COLO829 (cell line): ENCODE measurements around the gene MYBPC2.
"Not testable (repeated sequence)": the region's sequence is repeated elsewhere in the genome, so short reads cannot be mapped to it uniquely, and the experiment has no call there.

Experiments
- DNase-seq: peaks from one replicate; pipeline ENCODE4 v3.0.0; 2012; ENCODE audit warnings: low spot score

Gene MYBPC2

DNA sequence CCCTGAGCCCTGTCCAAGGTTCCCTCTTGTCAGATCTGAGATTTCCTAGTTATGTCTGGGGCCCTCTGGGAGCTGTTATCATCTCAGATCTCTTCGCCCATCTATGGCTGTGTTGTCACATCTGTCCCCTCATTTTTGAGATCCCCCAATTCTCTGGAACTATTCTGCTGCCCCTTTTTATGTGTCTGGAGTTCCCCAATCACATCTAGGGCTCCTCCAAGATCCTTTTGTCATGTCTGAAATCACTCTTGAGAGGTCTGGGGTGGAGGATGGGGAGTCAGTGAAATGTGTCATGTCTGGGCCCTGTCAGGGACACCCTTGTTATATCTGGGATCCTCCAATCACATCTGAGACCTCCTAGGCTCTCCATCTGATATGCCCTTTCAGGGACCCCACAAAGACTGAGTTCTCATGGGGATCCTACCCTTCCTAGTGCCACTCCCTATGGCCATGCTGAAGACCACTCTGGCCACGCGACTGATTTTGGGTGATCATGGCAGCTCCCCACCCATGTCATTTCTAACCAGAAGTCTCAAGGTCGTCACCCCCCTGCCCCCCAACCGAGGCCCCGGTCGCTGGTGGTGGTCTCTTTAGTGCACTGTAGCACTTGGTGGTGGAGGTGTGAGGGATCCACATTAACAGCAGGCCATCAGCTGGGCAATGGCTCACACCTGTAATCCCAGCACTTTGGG lies 3.8 kb upstream of the MYBPC2 start:
- no peak for DNase-seq

DNA sequence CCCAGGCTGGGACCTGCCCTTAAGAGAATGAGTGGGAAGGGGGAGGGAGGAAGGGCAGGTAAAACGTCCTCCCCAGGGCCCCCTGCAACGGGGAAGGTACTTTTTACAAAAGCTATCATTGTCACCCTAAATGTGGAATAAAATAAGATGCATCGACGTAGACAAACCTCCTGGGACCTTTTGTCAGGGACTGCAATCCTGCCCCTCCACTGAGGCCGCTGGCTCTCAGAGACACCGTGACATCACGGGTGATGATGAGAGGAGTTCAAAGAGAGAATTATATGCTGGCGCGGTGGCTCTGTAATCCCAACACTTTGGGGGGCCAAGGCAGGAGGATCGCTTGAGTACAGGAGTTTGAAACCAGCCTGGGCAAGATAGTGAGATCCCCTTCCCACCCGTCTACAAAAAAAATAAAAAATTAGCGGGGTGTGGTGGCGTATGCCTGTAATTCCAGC lies 1.8 kb upstream of the MYBPC2 start:
- no peak for DNase-seq

DNA sequence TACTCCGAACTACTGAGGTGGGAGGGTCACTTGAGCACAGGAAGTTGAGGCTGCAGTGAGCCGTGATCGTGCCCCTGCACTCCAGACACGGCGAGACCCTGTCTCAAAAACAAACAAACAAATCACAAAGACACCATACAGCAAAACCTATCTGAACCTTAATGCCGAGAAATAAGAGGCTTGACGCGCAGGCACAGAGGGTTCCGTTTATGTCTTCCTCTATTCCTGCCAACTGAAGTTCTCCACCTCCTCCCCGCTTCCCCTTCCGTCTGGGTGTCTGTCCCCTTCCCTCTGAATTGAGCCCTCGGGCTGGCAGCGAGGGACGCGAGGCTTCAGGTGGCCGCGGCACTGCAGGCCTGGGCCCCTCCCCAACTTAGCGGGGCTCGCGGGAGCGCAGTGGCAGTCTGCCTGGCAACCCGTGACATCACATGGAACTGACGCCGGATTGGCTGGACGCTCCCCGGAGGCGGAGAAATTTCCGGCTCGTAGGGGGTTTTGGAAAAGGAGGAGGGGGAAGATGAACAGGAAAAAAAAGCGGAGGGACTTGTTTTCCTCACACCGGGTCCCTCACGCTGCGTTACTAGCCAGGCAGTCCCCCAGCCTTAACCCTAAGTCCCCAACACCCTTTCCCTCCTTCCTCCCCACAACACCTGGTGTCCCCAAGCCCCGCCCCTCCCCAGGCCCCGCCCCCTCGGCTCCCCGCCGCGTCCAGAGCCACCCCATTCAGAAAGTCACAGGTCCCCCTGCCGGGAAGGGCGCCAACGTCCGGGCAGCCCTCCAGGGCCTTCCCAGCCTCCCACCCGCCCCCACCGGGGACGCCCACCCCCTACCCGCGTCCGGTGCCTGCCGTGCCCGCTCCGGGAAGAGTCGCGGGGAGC lies 1.1 kb upstream of the MYBPC2 start:
- peak; percentile 80 for DNase-seq

DNA sequence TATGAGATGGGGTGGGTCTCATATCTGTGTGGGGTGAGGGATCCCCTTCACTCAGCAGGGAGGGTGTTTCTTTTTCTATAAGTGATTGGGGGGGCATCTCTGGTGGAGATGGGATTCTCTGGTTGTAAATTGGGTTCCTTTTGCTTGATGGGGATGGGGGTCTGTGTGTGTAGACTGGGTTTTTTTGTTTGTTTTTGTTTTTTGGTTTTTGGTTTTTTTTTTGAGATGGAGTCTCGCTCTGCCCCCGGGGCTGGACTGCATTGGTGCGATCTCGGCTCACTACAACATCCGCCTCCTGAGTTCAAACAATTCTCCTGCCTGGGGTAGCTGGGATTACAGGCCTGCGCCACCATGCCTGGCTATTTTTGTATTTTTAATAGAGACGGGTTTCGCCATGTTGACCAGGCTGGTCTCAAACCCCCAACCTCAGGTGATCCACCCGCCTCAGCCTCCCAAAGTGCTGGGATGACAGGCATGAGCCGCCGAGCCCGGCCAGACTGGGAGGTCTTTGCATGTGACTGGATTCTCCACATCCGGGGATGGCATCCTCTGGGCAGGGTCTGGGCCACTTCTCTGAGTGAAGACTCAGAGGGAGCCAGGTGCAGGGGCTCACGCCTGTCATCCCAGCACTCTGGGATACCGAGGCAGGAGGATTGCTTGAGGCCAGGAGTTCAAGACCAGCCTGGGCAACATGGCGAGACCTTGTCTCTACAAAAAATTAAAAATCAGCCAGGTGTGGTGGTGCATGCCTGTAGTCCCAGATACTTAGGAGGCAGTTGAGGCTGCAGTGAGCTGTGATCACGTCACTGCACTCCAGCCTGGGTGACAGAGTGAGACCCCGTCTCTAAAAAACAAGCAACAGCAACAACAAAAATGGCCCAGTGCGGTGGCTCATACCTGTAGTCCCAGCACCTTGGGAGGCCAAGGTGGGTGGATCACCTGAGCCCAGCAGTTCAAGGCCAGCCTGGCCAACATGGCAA lies 799 bp downstream of the MYBPC2 start:
- DNase-seq = no peak

DNA sequence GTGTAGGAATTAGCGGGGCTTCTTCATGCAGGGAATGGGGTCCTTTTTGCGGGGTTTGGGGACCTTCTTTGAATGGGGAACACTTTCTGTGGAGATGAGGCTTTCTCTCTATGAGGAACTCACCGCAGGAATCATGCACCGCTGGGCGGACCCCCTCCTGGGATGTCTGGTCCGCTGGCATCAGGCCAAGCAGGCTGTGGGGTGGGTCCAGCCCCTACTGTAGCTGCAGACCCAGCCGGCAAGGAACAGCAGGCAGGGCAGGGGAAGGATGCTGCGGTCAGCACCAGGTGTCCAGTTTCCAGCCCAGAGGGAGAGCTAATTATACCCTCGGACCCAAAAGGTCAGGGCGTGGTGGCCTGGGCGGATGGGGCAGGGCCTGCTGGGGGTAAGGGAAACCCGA lies 1.8 kb downstream of the MYBPC2 start:
- no peak for DNase-seq

DNA sequence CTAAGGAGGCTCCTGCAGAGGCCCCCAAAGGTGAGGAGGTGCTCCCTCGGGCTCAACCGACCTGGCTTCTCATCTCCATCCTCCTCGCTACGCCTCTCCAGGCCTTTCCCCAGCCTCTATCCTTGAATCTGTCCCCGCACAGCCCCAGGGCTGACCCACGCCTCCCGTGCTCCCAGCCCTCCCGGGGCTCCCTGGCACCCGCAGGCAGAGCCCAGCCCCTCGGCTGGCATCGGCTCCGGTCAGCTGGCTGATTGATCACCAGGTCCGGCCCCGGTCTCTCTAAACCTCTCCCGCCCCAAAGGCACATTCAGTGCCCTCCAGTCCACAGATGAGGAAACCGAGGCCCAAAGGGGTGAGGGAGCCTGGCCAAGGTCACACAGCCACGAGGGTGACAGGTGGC lies 2.5 kb downstream of the MYBPC2 start:
- DNase-seq = no peak

DNA sequence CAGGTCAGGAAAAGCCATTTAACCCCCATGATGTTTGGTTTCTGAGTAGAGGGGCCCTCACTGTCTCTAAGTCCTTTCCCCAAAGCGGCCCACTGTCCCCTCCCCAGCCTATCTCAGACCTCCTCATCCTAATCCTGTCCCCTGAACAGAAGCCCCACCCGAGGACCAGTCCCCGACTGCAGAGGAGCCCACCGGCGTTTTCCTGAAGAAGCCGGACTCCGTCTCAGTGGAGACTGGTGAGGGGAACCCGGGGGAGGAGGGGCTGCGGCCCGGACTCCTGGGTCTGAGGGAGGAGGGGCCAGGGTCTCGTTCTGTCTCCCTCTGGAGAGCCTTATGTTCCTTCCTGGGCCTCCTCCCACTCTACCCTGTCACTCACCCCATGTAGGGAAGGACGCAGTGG lies 2.9 kb downstream of the MYBPC2 start:
- no peak for DNase-seq

DNA sequence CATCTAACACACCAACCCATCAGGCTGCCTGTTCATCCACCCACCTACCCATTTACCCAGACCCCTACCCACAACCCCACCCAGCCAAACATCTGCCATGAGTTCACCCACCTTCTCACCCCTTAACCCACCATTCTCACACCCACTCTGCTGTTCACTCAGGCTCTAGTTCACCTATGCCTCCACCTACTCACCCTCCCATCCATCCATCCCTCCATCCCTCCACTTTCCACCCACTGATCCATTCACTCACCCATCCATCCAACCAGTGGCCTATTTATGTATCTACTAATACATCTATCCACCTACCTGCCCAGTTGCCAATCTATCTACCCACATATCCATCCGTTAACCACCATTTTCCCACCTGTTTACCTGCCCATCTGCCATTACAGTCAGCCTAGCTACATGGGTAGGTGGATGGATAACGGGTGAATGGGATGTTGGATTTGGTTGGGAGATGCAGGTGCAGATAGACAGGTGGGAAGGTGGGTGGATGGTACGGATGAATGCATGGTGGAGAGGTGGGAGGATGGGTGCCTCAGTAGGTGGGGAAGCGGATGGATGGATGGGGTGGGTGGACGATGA lies 5.3 kb downstream of the MYBPC2 start:
- DNase-seq = no peak

DNA sequence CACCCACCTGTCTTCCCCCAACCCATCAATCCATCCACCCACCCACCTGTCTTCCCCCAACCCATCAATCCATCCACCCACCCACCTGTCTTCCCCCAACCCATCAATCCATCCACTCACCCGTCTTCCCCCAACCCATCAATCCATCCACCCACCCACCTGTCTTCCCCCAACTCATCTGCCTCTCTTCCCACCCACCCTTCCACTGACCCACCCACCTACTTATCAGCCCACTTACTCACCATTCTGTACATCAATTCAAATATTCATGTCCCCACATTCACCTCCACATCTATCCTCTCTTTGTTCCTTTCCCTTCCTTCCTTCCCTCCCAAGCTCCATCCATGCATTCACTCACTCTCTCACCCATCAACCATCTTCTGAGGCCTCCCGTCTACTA lies 6.4 kb downstream of the MYBPC2 start:
- not testable (repeated sequence) for DNase-seq

DNA sequence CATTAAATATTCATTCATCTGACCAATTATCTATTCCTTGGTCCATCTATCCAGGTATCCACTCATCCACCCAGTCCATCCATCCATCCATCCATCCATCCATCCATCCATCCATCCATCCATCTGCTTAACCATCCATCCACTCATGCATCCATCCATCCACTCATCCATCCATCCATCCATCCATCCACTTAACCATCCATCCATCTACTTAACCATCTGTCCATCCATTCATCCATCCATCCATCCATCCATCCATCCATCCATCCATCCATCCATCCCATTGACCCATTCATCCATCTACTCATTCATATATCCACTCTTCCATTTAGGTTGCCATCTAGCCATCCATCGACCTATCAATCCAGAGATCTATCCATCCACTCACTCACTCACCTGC lies 11.4 kb downstream of the MYBPC2 start:
- DNase-seq = no peak

DNA sequence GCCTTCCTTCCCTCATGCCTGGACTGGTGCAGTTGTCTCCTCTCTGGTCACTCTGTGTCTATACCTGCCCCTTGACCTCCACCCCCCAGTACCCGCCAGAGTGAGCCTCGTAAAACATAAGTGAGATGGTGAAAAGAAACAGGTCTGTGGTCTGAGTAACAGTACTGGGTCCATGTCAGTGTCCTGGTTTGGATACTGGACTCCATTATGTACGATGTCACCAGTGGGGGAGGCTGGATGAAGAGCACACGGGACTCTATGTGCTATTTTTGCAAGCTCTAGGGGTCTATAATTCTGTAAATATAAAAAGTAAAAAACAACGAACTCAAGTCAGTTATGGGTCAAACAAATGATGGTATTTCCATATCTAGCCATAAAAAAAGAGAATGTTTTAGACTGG lies 14.4 kb downstream of the MYBPC2 start:
- no peak for DNase-seq

DNA sequence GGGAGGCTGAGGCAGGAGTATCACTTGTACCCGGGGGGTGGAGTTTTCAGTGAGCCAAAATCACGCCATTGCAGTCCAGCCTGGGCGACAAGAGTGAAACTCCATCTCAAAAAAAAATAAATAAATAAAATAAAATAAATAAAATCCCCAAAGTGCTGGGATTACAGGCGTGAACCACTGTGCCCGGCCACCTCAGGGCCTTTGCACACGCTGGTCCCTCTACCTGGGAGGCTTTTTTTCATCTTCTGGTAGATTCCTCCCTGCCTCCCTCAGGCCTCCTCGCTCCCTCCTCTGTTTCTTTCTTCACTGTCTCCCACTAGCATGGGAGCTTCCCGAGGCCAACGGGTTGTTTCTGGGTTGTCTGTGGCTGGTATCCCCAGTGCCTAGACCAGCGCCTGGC lies 15.1 kb downstream of the MYBPC2 start:
- DNase-seq = no peak

DNA sequence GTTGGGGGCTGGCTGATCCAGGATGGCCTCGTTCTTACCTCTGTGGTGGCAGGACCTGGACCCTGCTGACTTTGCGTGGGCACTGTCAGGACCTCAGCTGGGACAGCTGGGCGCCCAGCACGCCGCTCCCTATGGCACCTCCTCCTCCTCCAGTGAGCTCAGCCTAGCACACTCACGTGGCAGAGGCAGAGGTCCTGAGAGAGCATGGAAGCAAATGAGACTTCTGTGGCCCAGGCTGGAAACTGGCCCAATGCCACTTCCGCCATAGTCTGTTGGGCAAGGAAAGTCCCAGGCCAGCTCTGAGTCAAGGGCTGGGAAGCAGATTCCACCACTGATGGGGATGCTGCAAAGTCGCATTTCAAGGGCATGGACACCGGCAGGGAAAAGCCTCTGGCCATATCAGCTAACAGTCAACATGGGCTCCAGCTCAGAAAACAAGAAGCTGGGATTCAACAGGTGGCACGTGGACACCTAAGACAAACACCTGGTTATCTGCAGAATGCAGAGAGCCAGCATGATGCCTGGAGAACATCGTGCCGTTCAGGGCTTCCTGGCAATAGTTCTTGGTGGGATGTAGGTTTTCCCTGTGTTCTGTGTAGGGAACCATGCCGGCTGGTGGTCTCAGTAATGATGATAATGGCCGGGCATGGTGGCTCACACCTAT lies 16.7 kb downstream of the MYBPC2 start:
- DNase-seq = peak; percentile 26

DNA sequence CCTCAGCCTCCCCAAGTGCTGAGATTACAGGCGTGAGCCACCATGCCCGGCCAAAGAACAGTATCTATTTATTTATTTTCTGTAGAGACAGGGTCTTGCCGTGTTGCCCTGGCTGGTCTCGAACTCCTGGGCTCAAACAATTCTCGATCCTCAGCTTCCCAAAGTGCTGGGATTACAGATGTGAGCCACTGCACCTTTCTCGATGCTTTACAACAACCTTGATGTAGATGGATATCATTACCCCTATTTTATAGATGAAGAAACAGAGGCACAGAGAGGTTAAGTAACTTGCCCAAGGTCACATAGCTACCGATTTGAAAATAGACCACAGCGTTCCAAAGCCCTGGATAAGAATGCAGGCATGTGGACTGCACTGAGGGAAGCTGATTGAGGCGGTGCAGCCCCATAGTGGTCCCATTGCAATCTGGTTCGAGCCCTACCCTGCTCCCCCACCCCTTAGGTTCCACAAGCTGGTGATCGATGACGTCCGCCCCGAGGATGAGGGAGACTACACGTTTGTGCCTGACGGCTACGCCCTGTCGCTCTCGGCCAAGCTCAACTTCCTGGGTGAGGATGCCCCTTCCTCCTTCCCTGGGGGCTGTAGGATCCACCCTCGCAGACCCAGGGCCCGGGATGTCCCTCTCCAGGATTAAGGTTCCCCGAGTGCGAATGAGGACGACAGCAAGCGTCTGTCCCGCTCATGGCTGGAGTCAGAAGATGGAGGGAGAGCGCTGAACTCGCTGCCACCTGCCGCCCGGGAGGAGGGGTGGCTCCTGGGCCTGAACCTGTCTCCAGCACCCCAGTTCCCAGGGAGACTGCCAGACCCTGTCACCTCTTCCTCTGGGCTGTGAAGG lies 17.9 kb downstream of the MYBPC2 start:
- no peak for DNase-seq

DNA sequence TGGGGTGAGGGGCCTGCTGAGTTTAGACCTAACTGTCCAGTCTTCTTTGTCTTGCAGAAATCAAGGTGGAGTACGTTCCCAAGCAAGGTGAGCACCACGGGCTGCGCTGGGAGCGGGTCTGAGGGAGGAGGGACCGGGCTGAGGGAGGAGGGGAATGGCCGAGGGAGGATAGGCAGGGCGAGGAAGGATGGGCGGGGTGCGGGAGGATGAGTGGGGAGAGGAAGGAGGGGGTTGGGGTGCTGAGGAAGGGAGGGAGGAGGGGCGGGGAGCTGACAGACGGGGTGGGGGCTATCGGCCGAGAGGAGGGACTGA lies 18.5 kb downstream of the MYBPC2 start:
- no peak for DNase-seq

DNA sequence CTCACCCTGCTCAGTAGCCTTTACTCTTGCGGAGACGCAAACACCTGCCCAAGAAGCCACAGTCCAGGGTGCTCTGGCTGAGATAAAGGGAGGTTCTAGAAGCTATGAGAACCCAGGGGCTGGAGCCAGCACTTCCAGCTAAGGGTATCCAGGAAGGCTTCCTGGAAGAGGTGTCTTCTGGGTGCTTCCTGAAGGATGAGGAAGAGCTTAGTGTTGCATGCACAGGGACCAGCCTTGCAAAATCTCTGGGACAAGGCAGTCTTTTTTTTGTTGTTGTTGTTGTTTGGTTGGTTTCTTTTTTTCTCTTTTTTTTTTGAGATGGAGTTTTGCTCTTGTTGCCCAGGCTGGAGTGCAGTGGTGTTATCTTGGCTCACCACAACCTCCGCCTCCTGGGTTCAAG lies 20.6 kb downstream of the MYBPC2 start:
- no peak for DNase-seq

DNA sequence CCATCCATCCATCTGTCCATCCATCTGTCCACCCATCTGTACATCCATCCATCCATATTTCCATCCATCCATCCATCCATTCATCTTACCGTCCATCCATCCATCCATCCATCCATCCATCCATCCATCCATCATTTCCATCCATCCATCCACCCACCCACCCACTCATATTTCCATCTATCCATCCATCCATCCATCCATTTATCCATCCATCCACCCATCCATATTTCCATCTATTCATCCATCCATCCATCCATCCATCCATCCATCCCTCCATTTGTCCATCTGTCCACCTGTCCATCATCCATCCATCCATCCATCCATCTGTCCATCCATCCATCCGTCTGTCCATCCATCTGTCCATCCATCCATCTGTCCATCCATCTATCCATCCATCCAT lies 23.3 kb downstream of the MYBPC2 start:
- DNase-seq = no peak

DNA sequence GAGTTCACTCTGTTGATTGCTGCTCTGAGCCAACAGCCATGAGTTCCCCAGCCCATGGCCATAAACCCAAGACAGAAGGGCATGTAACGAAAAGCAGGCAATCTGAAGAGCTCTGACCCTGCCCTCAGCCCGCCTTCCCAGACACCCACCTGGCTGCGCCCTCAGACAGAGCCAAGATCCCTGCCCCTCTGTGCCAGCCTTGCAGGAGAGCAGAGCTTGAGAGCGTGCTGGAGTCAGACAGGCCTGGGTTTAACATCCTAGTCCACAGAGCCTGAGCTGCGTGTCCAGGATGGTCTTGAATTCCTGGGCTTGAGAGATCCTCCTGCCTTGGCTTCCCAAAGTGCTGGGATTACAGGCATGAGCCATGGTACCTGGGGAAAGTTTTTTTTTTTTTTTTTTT lies 24.6 kb downstream of the MYBPC2 start:
- no peak for DNase-seq

DNA sequence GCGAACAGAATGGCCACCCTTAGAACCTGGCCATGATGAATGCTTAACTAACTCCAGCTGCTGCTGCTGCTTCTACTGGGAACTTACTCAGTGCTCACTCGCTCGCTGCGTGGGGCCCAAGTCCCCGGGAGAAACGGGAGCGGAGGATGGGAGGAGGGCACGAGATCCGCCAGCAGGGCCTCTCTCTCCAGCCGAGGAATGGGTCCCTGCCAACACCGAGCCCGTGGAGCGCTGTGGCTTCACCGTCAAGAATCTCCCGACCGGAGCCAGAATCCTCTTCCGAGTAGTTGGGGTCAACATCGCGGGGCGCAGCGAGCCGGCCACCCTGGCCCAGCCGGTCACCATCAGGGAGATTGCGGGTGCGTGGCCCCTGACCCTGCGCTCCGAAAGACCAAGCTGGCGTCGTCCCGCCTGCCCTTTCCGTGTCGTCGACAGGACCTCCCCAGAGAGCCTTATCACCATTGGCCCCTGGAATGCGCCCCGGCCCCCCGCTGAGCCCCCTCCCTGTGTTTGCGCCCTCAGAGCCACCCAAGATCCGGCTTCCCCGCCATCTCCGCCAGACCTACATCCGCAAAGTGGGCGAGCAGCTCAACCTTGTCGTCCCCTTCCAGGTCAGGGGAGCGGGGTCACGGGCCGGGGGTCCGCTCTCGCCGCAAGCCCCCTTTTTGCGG lies 25.8 kb downstream of the MYBPC2 start:
- no peak for DNase-seq

DNA sequence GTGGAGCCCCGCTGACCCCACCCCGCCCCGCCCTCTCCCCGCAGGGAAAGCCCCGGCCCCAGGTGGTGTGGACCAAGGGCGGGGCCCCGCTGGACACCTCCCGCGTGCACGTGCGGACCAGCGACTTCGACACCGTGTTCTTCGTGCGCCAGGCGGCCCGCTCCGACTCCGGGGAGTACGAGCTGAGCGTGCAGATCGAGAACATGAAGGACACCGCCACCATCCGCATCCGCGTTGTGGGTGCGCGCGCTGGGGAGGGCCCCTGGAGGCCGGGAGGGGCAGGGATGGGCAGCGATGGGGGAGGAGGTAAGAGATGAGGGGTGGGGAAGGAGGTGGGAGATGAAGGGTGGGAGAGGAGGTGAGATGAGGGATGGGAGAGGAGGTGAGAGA lies 26.4 kb downstream of the MYBPC2 start:
- DNase-seq = no peak
